Limb (tissue), 2 donors: ENCODE data around the gene ZMIZ1.

Experiments used
- DNase-seq, 2 donors: peaks; one replicate each; pipeline ENCODE4 v3.0.0-alpha.2; 2016; ENCODE audit errors: extremely low spot score in 2 of 2

Gene ZMIZ1

GRCh38 chr10:79185067-79185774, 116.5 kb downstream of the ZMIZ1 start:
- peak in 1 of 2 donors; percentile 52 for DNase-seq

GRCh38 chr10:79185796-79186374, 117.1 kb downstream of the ZMIZ1 start:
- DNase-seq: no peak

GRCh38 chr10:79186486-79187120, 117.8 kb downstream of the ZMIZ1 start:
- DNase-seq: no peak

GRCh38 chr10:79187121-79187940, 118.6 kb downstream of the ZMIZ1 start:
- no peak for DNase-seq

GRCh38 chr10:79188154-79188965, 119.6 kb downstream of the ZMIZ1 start:
- no peak for DNase-seq

- DNase-seq: no peak
These were observed 120.4 kb downstream of the ZMIZ1 start for GRCh38 chr10:79189181-79189580.

GRCh38 chr10:79189853-79190435, 121.2 kb downstream of the ZMIZ1 start:
- DNase-seq: no peak

GRCh38 chr10:79190740-79191261, 122.0 kb downstream of the ZMIZ1 start:
- DNase-seq: no peak

GRCh38 chr10:79191951-79192676, 123.3 kb downstream of the ZMIZ1 start:
- no peak for DNase-seq

GRCh38 chr10:79192677-79193003, 123.9 kb downstream of the ZMIZ1 start:
- no peak for DNase-seq

GRCh38 chr10:79193694-79194382, 125.1 kb downstream of the ZMIZ1 start:
- DNase-seq: no peak

- peak; percentile 89 to 90 for DNase-seq
These were observed 126.5 kb downstream of the ZMIZ1 start for GRCh38 chr10:79195091-79195923.

GRCh38 chr10:79196470-79197461, 128.0 kb downstream of the ZMIZ1 start:
- DNase-seq: peak in 1 of 2 donors; percentile 84

- DNase-seq: no peak
These were observed 128.8 kb downstream of the ZMIZ1 start for GRCh38 chr10:79197558-79197957.

GRCh38 chr10:79200346-79200745, 131.6 kb downstream of the ZMIZ1 start:
- DNase-seq: no peak

GRCh38 chr10:79201706-79202105, 132.9 kb downstream of the ZMIZ1 start:
- no peak for DNase-seq
